Measurements from ENCODE around the gene DCDC2B.
A peak's percentile ranks its signal among the peaks of the same experiment; 100 is the strongest.
"Not testable (repeated sequence)": the region's sequence is repeated elsewhere in the genome, so short reads cannot be mapped to it uniquely, and the experiment has no call there.

The DCDC2B gene

DNA sequence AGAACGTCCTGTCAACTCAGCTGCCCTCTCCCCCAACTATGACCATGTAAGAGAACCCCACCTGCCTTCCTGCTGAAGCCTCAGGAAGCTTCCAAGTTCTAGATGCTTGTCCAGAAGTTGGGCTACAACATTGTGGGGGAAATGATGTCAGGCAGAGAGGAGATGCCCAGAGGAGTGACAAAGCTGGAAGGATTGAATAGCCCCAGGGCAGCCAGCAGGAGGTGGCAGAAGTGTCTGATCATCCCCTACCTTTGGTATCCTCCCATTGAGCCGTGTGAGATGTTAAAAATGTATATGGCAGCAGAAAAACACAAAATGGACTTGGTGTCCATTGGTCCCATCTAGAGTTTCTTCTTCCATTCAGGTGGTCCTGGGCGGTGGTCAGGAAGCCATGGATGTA is 19.9 kb downstream of the DCDC2B start:
- no peak for DNase-seq

- DNase-seq = no peak
Observed at GRCh38 chr1:32231843-32232432, 23.0 kb downstream of the DCDC2B start.

- DNase-seq = no peak
Observed at GRCh38 chr1:32232558-32233304, 23.8 kb downstream of the DCDC2B start.

DNA sequence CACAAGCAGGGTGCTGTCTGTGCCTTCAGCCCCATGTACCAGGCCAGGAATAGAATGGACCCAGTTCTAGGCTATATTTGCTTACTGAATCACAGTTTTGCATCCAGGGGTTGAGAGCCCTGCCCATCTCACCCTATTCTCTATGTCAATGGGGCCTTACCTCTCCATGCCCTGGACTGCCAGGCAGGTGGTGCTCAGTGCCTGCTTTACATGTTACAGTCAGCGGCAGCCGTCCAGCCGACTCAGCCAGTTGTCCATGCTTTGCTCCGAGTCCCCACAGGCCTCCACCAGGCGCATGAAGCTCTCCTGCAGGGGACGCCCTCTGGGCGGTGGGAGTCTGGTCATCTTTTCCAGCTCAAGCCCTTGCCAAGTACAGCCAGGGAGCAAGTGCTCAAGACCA is 25.9 kb downstream of the DCDC2B start:
- DNase-seq = no peak

GRCh38 chr1:32239337-32239736 is 30.4 kb downstream of the DCDC2B start:
- DNase-seq = no peak

DNA sequence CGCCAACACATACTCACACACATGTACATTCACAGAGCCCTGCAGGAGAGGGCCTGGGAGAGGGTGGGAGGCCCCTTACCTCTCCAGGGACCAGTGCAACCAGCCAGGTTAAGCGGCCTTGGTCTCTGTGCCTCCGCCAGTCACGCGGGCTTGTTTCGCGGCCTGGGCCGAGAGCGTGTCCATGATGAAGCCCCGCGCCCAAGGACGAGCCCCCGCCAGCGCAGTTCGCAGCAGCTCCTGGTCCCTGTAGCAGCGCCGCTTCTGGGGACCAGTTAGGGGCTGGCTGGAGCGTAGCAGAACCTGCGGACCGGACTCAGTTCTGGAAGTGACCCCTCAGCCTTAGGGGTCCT is 30.9 kb downstream of the DCDC2B start:
- no peak for DNase-seq

DNA sequence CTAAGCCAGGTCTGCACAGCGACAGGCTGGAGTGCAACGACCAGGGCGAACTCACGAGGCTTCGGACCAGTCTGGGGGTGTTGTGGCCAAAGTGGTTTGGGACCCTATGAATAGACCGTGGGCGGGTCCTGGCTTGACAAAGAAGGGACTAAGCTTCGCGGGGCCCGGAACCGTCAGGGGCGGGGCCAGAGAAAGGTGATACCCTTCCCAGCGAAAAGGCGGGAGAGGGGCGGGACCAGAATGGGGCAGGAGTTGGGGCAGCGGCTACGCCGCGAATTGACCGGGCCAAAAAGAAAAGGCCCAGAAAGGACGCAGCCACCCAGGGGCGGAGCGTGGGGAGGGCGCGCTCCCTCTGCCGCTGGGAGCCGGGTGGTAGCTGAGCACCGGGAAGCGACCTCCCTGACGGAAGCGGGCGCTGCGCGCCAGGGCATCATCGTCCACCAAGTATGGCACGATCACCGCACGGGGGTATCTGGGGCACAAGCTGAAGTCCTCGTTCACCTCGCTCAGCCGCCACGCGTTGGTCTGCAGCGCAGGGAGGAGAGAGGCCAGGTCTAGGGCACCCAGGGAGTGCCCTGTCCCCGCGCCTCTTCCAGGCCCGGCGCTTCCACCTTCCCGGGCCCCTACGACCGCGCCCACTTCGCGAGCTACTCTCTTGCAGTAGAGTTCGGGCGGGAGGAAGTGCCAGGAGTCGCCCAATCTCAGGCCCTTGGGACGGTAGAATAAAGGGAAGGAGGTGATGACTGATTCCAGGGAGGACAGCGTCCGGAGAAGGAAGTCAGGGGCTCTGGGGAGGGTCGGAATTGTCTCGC is 31.5 kb downstream of the DCDC2B start:
- DNase-seq = peak; percentile 34

DNA sequence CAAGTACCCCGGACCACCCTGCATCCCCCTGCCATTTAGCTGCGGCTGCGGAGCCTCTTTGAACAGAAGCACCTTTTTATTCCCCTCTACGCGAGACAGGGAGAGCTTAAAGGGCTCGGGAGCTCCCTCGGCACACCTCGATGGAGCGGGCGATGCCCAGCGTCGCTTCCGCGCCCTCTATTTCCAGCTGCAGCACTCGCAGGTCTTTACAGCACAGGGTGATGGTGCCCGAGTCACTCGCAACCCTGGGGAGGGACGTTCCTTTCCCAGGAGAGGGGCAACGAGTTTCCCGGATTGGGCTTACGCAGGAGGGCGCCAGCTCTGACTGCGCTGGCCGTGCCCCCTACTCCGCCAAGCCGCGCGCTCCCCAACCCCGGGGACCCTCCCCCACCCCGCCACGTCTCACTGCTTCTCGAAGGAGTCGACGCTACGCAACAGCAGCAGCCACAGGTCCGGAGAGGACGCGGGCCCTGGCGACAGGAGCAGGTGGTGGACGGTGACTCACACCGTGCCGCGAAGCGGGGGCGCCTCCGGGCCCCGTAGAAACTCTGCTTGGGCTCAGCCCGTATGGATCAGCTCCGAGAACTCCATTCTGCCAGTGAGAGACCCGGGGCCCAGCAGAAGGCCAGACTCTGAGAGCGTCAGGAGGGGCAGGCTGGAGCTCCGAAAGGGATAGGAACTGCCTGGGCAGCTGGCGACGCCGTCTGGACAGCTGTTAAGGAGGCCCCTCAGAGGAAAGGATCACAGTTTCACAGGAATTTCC is 32.3 kb downstream of the DCDC2B start:
- DNase-seq = peak; percentile 49

- no peak for DNase-seq
Observed at GRCh38 chr1:32242341-32242851, 33.5 kb downstream of the DCDC2B start.

DNA sequence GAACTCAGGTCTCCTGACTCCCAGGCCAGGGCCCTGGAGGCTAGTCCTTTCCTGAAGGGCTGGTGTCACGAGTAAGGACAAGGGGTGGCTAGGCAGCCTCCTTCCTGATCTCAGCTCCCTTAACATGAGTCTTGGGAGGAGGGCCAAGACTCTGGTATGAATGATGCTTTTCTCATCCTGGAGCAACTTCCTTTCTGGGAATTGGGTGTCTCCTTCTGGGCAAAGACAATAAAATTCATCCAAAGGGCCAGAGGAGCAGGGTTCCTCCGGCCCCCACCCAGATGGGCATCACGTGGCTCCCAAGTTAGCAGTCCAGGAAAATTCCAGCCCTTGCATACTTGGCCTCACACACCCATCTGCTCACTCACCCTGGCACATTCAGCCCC is 38.0 kb downstream of the DCDC2B start, which contains the start of gene FAM167B:
FAM167B (plus strand) TSS at position 335 of the 386 bp plus-strand sequence. CDS start 200 bp downstream, outside the sequence.
- no peak for DNase-seq

DNA sequence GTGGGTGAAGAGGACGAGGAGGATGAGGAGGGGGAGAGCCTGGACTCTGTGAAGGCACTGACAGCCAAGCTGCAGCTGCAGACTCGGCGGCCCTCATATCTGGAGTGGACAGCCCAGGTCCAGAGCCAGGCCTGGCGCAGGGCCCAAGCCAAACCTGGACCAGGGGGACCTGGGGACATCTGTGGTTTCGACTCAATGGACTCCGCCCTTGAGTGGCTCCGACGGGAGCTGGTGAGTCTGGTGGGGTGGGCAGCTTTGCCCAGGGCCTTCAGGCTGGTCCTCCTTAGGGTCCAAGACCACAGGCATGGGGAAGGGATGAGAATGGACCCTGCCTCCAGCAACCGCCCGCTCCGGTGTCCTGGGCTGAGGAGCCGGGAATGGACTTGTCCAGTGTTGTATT is 38.6 kb downstream of the DCDC2B start:
- DNase-seq = no peak

GRCh38 chr1:32247983-32248889 is 39.3 kb downstream of the DCDC2B start:
- peak; percentile 80 for DNase-seq

GRCh38 chr1:32249831-32250525 is 41.1 kb downstream of the DCDC2B start:
- peak; percentile 75 for DNase-seq

- DNase-seq = peak; percentile 69
Observed at GRCh38 chr1:32250893-32251716, 42.2 kb downstream of the DCDC2B start, which contains the start of gene LCK. LCK (plus strand) TSS chr1:32251265; CDS start chr1:32274330, 23,065 bp downstream.

- DNase-seq = no peak
Observed at GRCh38 chr1:32255072-32256071, 46.5 kb downstream of the DCDC2B start.

DNA sequence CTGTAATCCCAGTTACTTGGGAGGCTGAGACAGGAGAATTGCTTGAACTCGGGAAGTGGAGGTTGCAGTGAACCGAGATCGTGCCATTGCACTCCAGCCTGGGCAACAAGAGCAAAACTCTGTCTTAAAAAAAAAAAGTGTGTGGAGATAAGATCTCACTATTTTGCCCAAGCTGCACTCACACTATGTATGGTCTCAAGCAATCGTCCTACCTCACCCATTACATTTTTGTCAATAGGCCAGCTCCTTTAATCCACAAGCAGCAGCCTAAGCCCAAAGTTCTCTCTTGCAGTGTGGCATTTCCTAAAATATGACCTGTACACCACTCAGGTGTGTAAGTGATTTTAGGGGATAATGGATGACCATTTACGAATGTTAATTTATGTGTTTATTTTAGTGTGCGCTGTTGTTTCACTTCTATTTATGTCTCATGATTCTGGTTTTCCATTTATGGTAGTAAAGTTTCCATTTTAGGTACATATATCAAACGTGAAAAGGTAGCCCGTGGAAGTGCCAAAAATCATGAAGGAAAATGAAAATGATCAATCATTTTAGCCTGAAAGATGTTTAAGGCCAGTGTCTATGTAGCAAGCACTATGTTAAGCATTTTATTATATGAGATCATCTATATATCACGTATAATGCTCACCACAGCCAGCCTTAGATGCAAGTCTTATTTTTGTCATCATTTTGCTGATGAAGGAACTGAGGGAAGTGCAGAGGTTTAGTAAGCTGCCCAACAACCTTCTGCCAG is 47.8 kb downstream of the DCDC2B start:
- DNase-seq = no peak

- DNase-seq = no peak
Observed at GRCh38 chr1:32257227-32257508, 48.3 kb downstream of the DCDC2B start.

DNA sequence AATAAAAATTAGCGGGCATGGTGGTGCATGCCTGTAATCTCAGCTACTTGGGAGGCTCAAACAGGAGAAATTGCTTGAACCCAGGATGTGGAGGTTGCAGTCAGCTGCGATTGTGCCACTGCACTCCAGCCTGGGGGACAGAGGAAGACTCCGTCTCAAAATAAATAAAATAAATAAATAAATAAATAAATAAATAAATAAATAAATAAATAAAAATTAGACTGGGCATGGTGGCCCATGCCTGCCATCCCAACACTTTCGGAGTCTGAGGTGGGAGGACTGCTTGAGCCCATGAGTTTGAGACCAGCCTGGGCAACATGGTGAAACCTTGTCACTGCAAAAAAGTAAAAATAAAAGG is 54.3 kb downstream of the DCDC2B start:
- DNase-seq = not testable (repeated sequence)
